ENCODE measurements around the gene PHACTR1.

- TF ChIP-seq REST (IDR thresholded peaks at IDR 0.05; ENCODE audit: insufficient replicate concordance, low read depth) (no peak), POLR2AphosphoS5 (IDR thresholded peaks at IDR 0.05; ENCODE audit: low read depth) (no peak), SPI1 (IDR thresholded peaks at IDR 0.05; ENCODE audit: borderline replicate concordance, low read depth) (no peak)
- TF ChIP-seq, protein P1, sequence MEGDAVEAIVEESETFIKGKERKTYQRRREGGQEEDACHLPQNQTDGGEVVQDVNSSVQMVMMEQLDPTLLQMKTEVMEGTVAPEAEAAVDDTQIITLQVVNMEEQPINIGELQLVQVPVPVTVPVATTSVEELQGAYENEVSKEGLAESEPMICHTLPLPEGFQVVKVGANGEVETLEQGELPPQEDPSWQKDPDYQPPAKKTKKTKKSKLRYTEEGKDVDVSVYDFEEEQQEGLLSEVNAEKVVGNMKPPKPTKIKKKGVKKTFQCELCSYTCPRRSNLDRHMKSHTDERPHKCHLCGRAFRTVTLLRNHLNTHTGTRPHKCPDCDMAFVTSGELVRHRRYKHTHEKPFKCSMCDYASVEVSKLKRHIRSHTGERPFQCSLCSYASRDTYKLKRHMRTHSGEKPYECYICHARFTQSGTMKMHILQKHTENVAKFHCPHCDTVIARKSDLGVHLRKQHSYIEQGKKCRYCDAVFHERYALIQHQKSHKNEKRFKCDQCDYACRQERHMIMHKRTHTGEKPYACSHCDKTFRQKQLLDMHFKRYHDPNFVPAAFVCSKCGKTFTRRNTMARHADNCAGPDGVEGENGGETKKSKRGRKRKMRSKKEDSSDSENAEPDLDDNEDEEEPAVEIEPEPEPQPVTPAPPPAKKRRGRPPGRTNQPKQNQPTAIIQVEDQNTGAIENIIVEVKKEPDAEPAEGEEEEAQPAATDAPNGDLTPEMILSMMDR (IDR thresholded peaks at IDR 0.05; ENCODE audit: insufficient read depth, low read length), result no peak
Measured at GRCh38 chr6:12836009-12836408, 119.4 kb downstream of the PHACTR1 start.
